Uterus (tissue), 2 donors: ENCODE measurements around the gene RAP1GAP.

Experiments
- CTCF ChIP-seq, 4 experiments: fragments of 200-600 bp in 2 of 4; fragments of 450-650 bp in 2 of 4; sonication (generic) in 2 of 4; IDR thresholded peaks; one replicate each; pipeline ENCODE4 v1.5.1; 2016 to 2019; ENCODE audit warnings: antibody characterized with exemption in 4 of 4, mild to moderate bottlenecking in 2 of 4, moderate library complexity in 1 of 4
- POLR2A ChIP-seq, 2 donors: fragments of 450-650 bp; IDR thresholded peaks; one replicate each; pipeline ENCODE4 v1.6.1; 2016; ENCODE audit warnings: antibody characterized with exemption in 2 of 2, mild to moderate bottlenecking in 1 of 2, moderate library complexity in 1 of 2

- TF ChIP-seq CTCF (IDR thresholded peaks at IDR 0.05), result no peak
- TF ChIP-seq POLR2A (IDR thresholded peaks at IDR 0.05), result no peak
Observed at GRCh38 chr1:21552715-21553114, 116.4 kb downstream of the RAP1GAP start.
